Type B pancreatic cell (in vitro differentiated cells): ENCODE results near the gene RNF144A. TPM values are rescaled to one million over a fixed set of nuclear protein-coding genes. Genes with fewer than 3 reads are reported as not detected.

ENCODE experiments used
- DNase-seq: peaks from one replicate; pipeline ENCODE4 v3.0.0; 2021; ENCODE audit warnings: mixed read lengths; ENCODE audit not compliant: unreplicated experiment; ENCODE audit errors: extremely low spot score
- H3K27ac Mint-ChIP-seq: 2 replicates; pipeline ENCODE4 v1.8.0; 2021; ENCODE audit warnings: mild to moderate bottlenecking, mixed read lengths
- H3K27me3 Mint-ChIP-seq: 2 replicates; pipeline ENCODE4 v1.8.0; 2021; ENCODE audit warnings: mixed read lengths
- H3K36me3 Mint-ChIP-seq: 2 replicates; pipeline ENCODE4 v1.8.0; 2021; ENCODE audit warnings: mixed read lengths
- H3K4me1 Mint-ChIP-seq: one replicate; pipeline ENCODE4 v1.8.0; 2021; ENCODE audit warnings: mixed read lengths; ENCODE audit not compliant: unreplicated experiment
- H3K4me3 Mint-ChIP-seq: 2 replicates; pipeline ENCODE4 v1.8.0; 2021; ENCODE audit warnings: mild to moderate bottlenecking, mixed read lengths
- H3K9me3 Mint-ChIP-seq: 2 replicates; pipeline ENCODE4 v1.8.0; 2021; ENCODE audit warnings: mixed read lengths
- CTCF ChIP-seq: fragments of 200-600 bp; sonication (generic); conservative IDR thresholded peaks from 2 replicates; pipeline ENCODE4 v1.5.0; 2021; ENCODE audit warnings: antibody characterized with exemption, mild to moderate bottlenecking
- total RNA-seq: library from RNA; stranded (reverse); gene quantifications from 2 replicates; pipeline ENCODE4 v1.2.1, GENCODE V29; 2021; ENCODE audit warnings: low replicate concordance

RNF144A gene
- total RNA-seq, 1 donor from 2014 or later, result 35.6 TPM

- DNase-seq, result no peak
These were observed 146.6 kb downstream of the RNF144A start for GRCh38 chr2:7063789-7064188.

GRCh38 chr2:7068457-7068856 is 151.2 kb downstream of the RNF144A start:
- H3K9me3 Mint-ChIP-seq, result peaks cover 7% of the 10 kb centered on the region
- H3K36me3 Mint-ChIP-seq, result peaks cover 5% of the 10 kb centered on the region
- no peak for DNase-seq
- TF ChIP-seq CTCF, result no peak
- H3K27me3 Mint-ChIP-seq, result no peaks in the 10 kb centered on the region
- H3K27ac Mint-ChIP-seq, result no peak overlapping the region
- no peak overlapping the region for H3K4me3 Mint-ChIP-seq
- no peaks in the 10 kb centered on the region for H3K4me1 Mint-ChIP-seq

More at GRCh38 chr2:7063789-7064188, 146.6 kb downstream of the RNF144A start:
- H3K27me3 Mint-ChIP-seq, result no peaks in the 10 kb centered on the region
- H3K27ac Mint-ChIP-seq, result no peak overlapping the region
- no peak for TF ChIP-seq CTCF
- no peak overlapping the region for H3K4me3 Mint-ChIP-seq
- H3K36me3 Mint-ChIP-seq, result peaks cover 5% of the 10 kb centered on the region
- H3K4me1 Mint-ChIP-seq, result peaks cover 19% of the 10 kb centered on the region
- peaks cover 13% of the 10 kb centered on the region for H3K9me3 Mint-ChIP-seq

GRCh38 chr2:7070483-7070882 is 153.3 kb downstream of the RNF144A start:
- TF ChIP-seq CTCF, result no peak
- no peaks in the 10 kb centered on the region for H3K4me1 Mint-ChIP-seq
- H3K4me3 Mint-ChIP-seq, result no peak overlapping the region
- no peak overlapping the region for H3K27ac Mint-ChIP-seq
- H3K27me3 Mint-ChIP-seq, result no peaks in the 10 kb centered on the region
- no peak for DNase-seq
- no peaks in the 10 kb centered on the region for H3K9me3 Mint-ChIP-seq
- peaks cover 8% of the 10 kb centered on the region for H3K36me3 Mint-ChIP-seq

- H3K4me3 Mint-ChIP-seq, result no peak overlapping the region
- no peak overlapping the region for H3K27ac Mint-ChIP-seq
- DNase-seq, result no peak
- peaks cover 8% of the 10 kb centered on the region for H3K36me3 Mint-ChIP-seq
- H3K9me3 Mint-ChIP-seq, result no peaks in the 10 kb centered on the region
- H3K4me1 Mint-ChIP-seq, result no peaks in the 10 kb centered on the region
- H3K27me3 Mint-ChIP-seq, result no peaks in the 10 kb centered on the region
- TF ChIP-seq CTCF, result no peak
These were observed 153.9 kb downstream of the RNF144A start for GRCh38 chr2:7071154-7071553.

GRCh38 chr2:7071916-7072556 is 154.8 kb downstream of the RNF144A start:
- Mint-ChIP-seq H3K27ac (no peak overlapping the region), H3K27me3 (no peaks in the 10 kb centered on the region), H3K4me3 (no peak overlapping the region), H3K36me3 (peaks cover 8% of the 10 kb centered on the region), H3K9me3 (no peaks in the 10 kb centered on the region), H3K4me1 (no peaks in the 10 kb centered on the region)
- no peak for DNase-seq
- TF ChIP-seq CTCF, result no peak

GRCh38 chr2:7073901-7074300 is 156.7 kb downstream of the RNF144A start:
- DNase-seq, result no peak
- TF ChIP-seq CTCF, result no peak
- Mint-ChIP-seq H3K27me3 (no peaks in the 10 kb centered on the region), H3K27ac (no peak overlapping the region), H3K4me3 (no peak overlapping the region), H3K9me3 (no peaks in the 10 kb centered on the region), H3K36me3 (peaks cover 8% of the 10 kb centered on the region), H3K4me1 (no peaks in the 10 kb centered on the region)
